Astrocyte (in vitro differentiated cells and primary cell): ENCODE results near the gene ARID5B. TPM values are rescaled to one million over a fixed set of nuclear protein-coding genes. Genes with fewer than 3 reads are reported as not detected.

Source experiments
- DNase-seq: peaks from one replicate; pipeline ENCODE4 v3.0.0-alpha.2; 2010; ENCODE audit warnings: low read depth
- FAIRE-seq: peaks from 2 replicates; lab custom pipeline; 2011; peaks lifted over from hg19 to GRCh38; lab: Jason Lieb, UNC
- H2AFZ ChIP-seq: 2 replicates; pipeline ENCODE4 v1.6.0; 2012; ENCODE audit warnings: low read depth, low read length, inconsistent platforms
- H3K27ac ChIP-seq: 2 replicates; pipeline ENCODE4 v1.5.1; 2011; ENCODE audit warnings: low read depth, low read length, inconsistent platforms
- H3K27me3 ChIP-seq: 2 replicates; pipeline ENCODE4 v1.6.0; 2011; ENCODE audit warnings: low read length, inconsistent platforms; ENCODE audit not compliant: insufficient read depth
- H3K36me3 ChIP-seq: 2 replicates; pipeline ENCODE4 v1.5.1; 2011; ENCODE audit warnings: low read length, inconsistent platforms; ENCODE audit not compliant: insufficient read depth
- H3K4me1 ChIP-seq: 2 replicates; pipeline ENCODE4 v1.5.1; 2011; ENCODE audit warnings: low read length, inconsistent platforms; ENCODE audit not compliant: insufficient read depth
- H3K4me2 ChIP-seq: 2 replicates; pipeline ENCODE4 v1.6.0; 2012; ENCODE audit warnings: low read length, inconsistent platforms
- H3K4me3 ChIP-seq: 2 replicates; pipeline ENCODE4 v1.5.1; 2011; ENCODE audit warnings: low read depth, mild to moderate bottlenecking, low read length, inconsistent platforms; ENCODE audit not compliant: insufficient read depth
- H3K79me2 ChIP-seq: 2 replicates; pipeline ENCODE4 v1.6.0; 2012; ENCODE audit warnings: mild to moderate bottlenecking, low read length, inconsistent platforms; ENCODE audit not compliant: insufficient read depth
- H3K9ac ChIP-seq: 2 replicates; pipeline ENCODE4 v1.6.0; 2012; ENCODE audit warnings: mild to moderate bottlenecking, low read length, inconsistent platforms
- H3K9me3 ChIP-seq: 2 replicates; pipeline ENCODE4 v1.5.1; 2012; ENCODE audit warnings: low read depth, mild to moderate bottlenecking, low read length, inconsistent platforms; ENCODE audit not compliant: insufficient read depth
- H4K20me1 ChIP-seq: 2 replicates; pipeline ENCODE4 v1.6.0; 2012; ENCODE audit warnings: low read length, inconsistent platforms; ENCODE audit not compliant: insufficient read depth
- H3K27ac Mint-ChIP-seq: one replicate; pipeline ENCODE4 v1.8.0; 2021; ENCODE audit warnings: mild to moderate bottlenecking, mixed read lengths; ENCODE audit not compliant: unreplicated experiment
- H3K27me3 Mint-ChIP-seq: one replicate; pipeline ENCODE4 v1.8.0; 2021; ENCODE audit warnings: low read depth, mixed read lengths; ENCODE audit not compliant: unreplicated experiment
- H3K36me3 Mint-ChIP-seq: one replicate; pipeline ENCODE4 v1.8.0; 2021; ENCODE audit warnings: low read depth, mixed read lengths; ENCODE audit not compliant: unreplicated experiment
- H3K4me1 Mint-ChIP-seq: one replicate; pipeline ENCODE4 v1.8.0; 2021; ENCODE audit warnings: low read depth, mixed read lengths; ENCODE audit not compliant: unreplicated experiment
- H3K4me3 Mint-ChIP-seq: one replicate; pipeline ENCODE4 v1.8.0; 2021; ENCODE audit warnings: mild to moderate bottlenecking, moderate library complexity, mixed read lengths; ENCODE audit not compliant: unreplicated experiment
- H3K9me3 Mint-ChIP-seq: one replicate; pipeline ENCODE4 v1.8.0; 2021; ENCODE audit warnings: mild to moderate bottlenecking, mixed read lengths; ENCODE audit not compliant: unreplicated experiment
- CTCF ChIP-seq: IDR thresholded peaks from 2 replicates; pipeline ENCODE4 v1.5.1; 2011; ENCODE audit warnings: low read depth, mild to moderate bottlenecking, inconsistent platforms, low read length, moderate library complexity; ENCODE audit not compliant: insufficient read depth
- EZH2 ChIP-seq: IDR thresholded peaks from 2 replicates; pipeline ENCODE4 v1.6.1; 2012; ENCODE audit warnings: mild to moderate bottlenecking, low read length, inconsistent platforms; ENCODE audit not compliant: insufficient read depth
- total RNA-seq: library from RNA; stranded (reverse); gene quantifications from 2 replicates; pipeline ENCODE4 v1.2.1, GENCODE V29; 2021

The ARID5B gene
- total RNA-seq, 1 donor from 2014 or later = 66.0 TPM

GRCh38 chr10:61965703-61966395, 64.3 kb downstream of the ARID5B start:
- no peaks in the 10 kb centered on the region for H3K27me3 ChIP-seq
- no peak for FAIRE-seq
- H3K27ac ChIP-seq = no peak overlapping the region
- H3K9me3 Mint-ChIP-seq = no peaks in the 10 kb centered on the region
- peaks cover 14% of the 10 kb centered on the region for H4K20me1 ChIP-seq
- no peak overlapping the region for H3K9ac ChIP-seq
- H3K27ac Mint-ChIP-seq = no peak overlapping the region
- peaks cover 13% of the 10 kb centered on the region for H3K4me1 ChIP-seq
- H3K4me2 ChIP-seq = no peak overlapping the region
- no peak for TF ChIP-seq EZH2
- no peak for TF ChIP-seq CTCF
- H3K9me3 ChIP-seq = no peaks in the 10 kb centered on the region
- H2AFZ ChIP-seq = no peak overlapping the region
- H3K4me1 Mint-ChIP-seq = peaks cover 11% of the 10 kb centered on the region
- H3K36me3 Mint-ChIP-seq = no peaks in the 10 kb centered on the region
- H3K79me2 ChIP-seq = peaks cover 22% of the 10 kb centered on the region
- peaks cover 4% of the 10 kb centered on the region for H3K36me3 ChIP-seq
- no peak overlapping the region for H3K4me3 ChIP-seq
- H3K27me3 Mint-ChIP-seq = no peaks in the 10 kb centered on the region
- H3K4me3 Mint-ChIP-seq = no peak overlapping the region
- DNase-seq = no peak

- Histone ChIP-seq H3K9ac (no peak overlapping the region), H3K4me3 (no peak overlapping the region), H4K20me1 (peaks cover 14% of the 10 kb centered on the region), H3K36me3 (peaks cover 4% of the 10 kb centered on the region), H3K4me2 (no peak overlapping the region), H3K27ac (no peak overlapping the region), H3K4me1 (peaks cover 13% of the 10 kb centered on the region), H3K27me3 (no peaks in the 10 kb centered on the region), H3K79me2 (peaks cover 14% of the 10 kb centered on the region), H2AFZ (no peak overlapping the region), H3K9me3 (no peaks in the 10 kb centered on the region)
- FAIRE-seq = no peak
- Mint-ChIP-seq H3K4me3 (no peak overlapping the region), H3K4me1 (peaks cover 11% of the 10 kb centered on the region), H3K36me3 (no peaks in the 10 kb centered on the region), H3K9me3 (no peaks in the 10 kb centered on the region), H3K27ac (no peak overlapping the region), H3K27me3 (no peaks in the 10 kb centered on the region)
- DNase-seq = no peak
- TF ChIP-seq EZH2 (no peak), CTCF (no peak)
Measured at GRCh38 chr10:61967298-61967697, 65.8 kb downstream of the ARID5B start.
